ENCODE data around the gene C6orf52.

GRCh38 chr6:10713962-10714361 is 19.5 kb upstream of the C6orf52 start:
- TF ChIP-seq CTCF (IDR thresholded peaks at IDR 0.05) = no peak
- no peak for TF ChIP-seq EP300 (IDR thresholded peaks at IDR 0.05)
- no peak for TF ChIP-seq POLR2A (IDR thresholded peaks at IDR 0.05)

Measured in ovary (tissue), 3 donors.